ENCODE data around the gene KNDC1.

DNA sequence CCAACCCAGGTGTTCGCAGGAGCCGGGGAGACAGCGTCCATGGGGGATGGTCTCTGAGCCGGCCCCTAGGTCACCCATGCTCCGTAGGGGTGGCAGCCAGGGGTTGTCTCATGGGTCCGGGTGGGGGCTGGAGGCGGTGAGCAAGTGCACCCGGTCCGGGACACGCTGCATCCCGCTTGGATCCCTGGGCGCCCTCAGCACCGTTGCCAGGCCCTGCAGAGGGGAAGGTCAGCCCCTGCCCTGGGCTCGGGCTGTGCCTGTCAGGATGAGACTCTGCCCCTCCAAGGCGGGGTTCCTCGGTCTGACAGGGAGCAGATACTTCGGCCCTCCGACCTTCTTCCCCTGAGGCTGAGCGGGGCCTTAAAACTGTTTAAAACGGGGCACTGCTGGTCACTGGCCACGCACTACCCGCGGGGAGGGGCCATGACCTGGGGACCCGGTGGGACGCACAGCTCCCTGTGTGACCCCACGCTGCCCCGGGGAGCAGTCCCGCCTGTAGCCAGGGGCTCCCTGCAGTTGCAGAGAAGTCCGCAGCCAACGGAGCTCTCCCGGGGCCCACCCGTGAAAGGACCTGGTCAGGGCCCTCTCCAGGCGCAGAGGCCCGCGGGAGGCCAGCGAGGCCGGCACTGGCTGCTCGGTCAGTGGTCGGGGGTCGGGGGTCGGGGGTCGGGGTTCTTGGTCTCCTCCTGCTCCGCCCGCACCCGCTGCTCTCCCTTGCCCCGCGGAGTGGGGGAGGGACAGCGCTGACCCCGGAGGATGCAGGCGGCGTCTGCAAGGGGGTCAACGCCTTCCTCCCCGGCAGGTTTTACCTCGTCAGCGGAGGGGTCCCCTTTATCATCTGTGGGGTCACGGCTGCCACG lies 33.4 kb upstream of the KNDC1 start:
- TF ChIP-seq POLR2AphosphoS5 (IDR thresholded peaks at IDR 0.05; ENCODE audit: low read depth, low read length) (no peak), TAF1 (IDR thresholded peaks at IDR 0.05; ENCODE audit: borderline replicate concordance, insufficient read depth, low read length) (no peak), SIN3A (IDR thresholded peaks at IDR 0.05; ENCODE audit: borderline replicate concordance, insufficient read depth, low read length) (no peak)
- TF ChIP-seq, protein P1, sequence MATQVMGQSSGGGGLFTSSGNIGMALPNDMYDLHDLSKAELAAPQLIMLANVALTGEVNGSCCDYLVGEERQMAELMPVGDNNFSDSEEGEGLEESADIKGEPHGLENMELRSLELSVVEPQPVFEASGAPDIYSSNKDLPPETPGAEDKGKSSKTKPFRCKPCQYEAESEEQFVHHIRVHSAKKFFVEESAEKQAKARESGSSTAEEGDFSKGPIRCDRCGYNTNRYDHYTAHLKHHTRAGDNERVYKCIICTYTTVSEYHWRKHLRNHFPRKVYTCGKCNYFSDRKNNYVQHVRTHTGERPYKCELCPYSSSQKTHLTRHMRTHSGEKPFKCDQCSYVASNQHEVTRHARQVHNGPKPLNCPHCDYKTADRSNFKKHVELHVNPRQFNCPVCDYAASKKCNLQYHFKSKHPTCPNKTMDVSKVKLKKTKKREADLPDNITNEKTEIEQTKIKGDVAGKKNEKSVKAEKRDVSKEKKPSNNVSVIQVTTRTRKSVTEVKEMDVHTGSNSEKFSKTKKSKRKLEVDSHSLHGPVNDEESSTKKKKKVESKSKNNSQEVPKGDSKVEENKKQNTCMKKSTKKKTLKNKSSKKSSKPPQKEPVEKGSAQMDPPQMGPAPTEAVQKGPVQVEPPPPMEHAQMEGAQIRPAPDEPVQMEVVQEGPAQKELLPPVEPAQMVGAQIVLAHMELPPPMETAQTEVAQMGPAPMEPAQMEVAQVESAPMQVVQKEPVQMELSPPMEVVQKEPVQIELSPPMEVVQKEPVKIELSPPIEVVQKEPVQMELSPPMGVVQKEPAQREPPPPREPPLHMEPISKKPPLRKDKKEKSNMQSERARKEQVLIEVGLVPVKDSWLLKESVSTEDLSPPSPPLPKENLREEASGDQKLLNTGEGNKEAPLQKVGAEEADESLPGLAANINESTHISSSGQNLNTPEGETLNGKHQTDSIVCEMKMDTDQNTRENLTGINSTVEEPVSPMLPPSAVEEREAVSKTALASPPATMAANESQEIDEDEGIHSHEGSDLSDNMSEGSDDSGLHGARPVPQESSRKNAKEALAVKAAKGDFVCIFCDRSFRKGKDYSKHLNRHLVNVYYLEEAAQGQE (IDR thresholded peaks at IDR 0.05; ENCODE audit: insufficient read depth in 1 of 2, low read depth in 2 of 2, low read length in 2 of 2), result no peak
